GM10266 (cell line): Measurements from ENCODE around the gene LMBRD2.

Experiments
- DNase-seq: peaks from one replicate; pipeline ENCODE4 v3.0.0; 2012; ENCODE audit errors: extremely low spot score
- TF ChIP-seq, protein P1 (sequence below): IDR thresholded peaks from 2 replicates; pipeline ENCODE4 v1.5.1; 2012; ENCODE audit warnings: mild to moderate bottlenecking, low read depth; ENCODE audit not compliant: control insufficient read depth, insufficient read depth; ENCODE audit errors: missing control alignments

LMBRD2 gene

DNA sequence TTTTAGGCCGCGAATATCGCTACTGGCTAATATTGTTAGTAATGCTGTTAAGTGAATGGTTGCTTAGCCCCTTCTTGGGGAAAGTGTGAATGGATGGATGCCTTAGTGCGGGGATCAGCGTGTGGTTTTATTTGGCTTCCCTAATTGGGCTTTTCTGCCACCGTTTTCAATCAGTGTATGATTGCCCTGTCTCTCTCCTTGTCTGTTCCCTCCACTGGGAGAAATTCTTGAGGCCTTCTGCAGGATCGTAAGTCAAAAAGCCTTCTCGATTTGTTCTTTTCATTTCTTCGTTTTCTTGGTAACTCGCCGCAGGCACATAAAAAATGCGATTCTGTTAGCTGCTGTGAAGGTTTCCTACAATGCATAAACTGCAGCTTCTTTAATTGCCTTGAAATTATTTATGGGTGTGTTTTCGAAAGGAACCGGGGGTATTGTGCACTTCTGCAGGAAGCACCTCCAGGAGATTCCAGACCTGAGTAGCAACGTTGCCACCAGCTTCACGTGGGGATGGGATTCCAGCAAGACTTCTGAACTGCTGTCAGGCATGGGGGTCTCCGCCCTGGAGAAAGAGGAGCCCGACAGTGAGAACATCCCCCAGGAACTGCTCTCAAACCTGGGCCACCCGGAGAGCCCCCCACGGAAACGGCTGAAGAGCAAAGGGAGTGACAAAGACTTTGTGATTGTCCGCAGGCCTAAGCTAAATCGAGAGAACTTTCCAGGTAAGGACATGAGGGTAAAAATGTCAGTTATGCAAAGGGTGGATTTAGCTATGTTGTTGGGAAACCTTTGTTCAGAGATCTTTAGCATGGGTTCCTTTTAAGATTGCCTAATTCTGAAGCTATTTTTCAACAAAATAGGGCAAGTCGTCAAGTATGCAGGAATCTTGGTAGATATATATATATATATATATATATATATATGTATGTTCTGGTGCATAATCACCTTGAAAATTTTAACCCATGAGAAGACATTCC is 924 bp upstream of the LMBRD2 start:
- TF ChIP-seq, protein P1, sequence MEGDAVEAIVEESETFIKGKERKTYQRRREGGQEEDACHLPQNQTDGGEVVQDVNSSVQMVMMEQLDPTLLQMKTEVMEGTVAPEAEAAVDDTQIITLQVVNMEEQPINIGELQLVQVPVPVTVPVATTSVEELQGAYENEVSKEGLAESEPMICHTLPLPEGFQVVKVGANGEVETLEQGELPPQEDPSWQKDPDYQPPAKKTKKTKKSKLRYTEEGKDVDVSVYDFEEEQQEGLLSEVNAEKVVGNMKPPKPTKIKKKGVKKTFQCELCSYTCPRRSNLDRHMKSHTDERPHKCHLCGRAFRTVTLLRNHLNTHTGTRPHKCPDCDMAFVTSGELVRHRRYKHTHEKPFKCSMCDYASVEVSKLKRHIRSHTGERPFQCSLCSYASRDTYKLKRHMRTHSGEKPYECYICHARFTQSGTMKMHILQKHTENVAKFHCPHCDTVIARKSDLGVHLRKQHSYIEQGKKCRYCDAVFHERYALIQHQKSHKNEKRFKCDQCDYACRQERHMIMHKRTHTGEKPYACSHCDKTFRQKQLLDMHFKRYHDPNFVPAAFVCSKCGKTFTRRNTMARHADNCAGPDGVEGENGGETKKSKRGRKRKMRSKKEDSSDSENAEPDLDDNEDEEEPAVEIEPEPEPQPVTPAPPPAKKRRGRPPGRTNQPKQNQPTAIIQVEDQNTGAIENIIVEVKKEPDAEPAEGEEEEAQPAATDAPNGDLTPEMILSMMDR: no peak
- DNase-seq: no peak

DNA sequence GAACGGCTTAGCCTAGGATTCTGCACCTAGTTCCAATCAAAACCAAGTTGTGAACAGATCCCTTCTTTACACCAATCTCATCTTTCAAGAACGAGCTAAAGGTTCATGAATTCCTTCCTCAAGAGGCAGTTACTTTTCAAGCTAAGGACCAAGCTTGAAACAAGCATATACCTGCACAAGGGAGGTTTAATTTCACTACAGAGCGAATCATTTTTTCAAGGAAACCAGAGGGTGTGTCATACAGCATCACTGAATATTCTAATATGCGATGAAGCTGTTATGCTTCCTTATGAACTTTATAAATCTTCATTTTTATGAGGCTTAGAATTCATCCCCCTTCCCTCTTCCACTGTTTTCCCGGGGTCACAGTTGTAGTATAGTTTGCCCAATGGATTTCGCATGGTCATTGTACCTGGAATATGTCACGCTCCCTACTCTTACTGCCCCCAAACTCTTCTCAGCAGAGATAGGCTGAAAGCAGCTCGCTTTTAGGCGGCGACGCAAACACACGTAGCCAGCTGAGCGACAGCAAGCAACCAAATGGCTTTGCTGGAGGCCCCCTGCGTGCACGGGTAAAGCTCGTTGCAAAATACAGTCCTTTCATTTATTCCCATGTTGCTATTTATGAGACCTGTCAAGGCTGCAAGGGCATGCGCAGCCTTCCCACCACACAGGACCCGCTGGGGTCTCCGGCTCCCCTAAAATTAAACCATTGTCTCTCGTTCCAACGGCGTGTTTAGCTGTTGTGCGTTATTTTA is 832 bp downstream of the LMBRD2 start:
- TF ChIP-seq, protein P1: no peak
- DNase-seq: peak; percentile 42

DNA sequence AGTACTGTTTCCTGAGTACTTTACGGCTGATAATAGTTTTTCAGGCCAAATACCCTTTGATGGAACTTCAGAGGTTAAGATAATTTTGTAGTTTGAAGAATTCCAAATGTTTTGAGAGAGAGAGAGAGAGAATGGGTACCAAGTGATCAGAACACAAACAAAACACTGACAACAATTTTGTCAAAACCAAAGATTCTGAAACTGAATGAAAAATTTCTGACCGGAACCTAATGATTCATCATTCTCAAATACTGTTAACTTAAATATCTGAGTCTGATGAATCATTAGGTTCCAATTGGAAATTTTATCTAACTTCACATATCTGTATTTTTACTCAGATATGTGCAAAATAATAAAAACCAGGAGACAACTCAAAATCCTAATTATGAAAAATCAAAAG is 4.0 kb downstream of the LMBRD2 start:
- TF ChIP-seq, protein P1: no peak
- DNase-seq: no peak

DNA sequence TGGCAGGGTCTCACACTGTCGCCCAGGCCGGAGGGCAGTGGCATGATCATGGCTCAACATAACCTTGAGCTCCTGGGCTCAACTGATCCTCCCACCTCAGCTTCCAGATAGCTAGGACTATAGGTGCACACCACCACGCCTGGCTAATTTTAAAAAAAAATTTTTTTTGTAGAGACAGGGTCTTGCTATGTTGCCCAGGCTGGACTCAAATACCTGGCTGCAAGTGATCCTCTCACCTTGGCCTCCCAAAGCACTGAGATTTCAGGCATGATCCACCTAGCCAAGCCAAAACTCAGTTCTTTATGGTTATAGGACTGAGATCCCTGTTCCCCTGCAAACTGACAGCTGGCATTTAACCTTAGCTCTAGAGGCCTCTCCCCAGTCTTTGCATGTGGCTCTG is 5.3 kb downstream of the LMBRD2 start:
- no peak for DNase-seq
- TF ChIP-seq, protein P1: no peak

DNA sequence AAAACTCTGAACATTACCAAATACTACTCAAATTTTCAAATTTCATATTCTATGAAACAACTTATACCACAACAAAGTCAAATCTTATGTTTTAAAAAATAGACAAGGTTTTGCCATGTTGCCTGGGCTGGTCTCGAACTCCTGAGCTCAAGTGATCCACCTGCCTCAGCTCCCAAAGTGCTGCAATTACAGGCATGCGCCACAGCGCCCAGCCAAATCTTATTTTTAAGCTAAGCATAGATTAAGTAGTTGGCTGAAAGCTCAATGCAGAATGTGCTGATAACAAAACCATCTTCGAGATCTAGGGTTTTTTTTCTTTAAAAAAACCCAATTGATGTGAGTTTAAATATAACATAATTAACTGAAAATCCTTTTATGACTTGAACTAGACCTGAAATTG is 6.4 kb downstream of the LMBRD2 start:
- no peak for DNase-seq
- TF ChIP-seq, protein P1: no peak

DNA sequence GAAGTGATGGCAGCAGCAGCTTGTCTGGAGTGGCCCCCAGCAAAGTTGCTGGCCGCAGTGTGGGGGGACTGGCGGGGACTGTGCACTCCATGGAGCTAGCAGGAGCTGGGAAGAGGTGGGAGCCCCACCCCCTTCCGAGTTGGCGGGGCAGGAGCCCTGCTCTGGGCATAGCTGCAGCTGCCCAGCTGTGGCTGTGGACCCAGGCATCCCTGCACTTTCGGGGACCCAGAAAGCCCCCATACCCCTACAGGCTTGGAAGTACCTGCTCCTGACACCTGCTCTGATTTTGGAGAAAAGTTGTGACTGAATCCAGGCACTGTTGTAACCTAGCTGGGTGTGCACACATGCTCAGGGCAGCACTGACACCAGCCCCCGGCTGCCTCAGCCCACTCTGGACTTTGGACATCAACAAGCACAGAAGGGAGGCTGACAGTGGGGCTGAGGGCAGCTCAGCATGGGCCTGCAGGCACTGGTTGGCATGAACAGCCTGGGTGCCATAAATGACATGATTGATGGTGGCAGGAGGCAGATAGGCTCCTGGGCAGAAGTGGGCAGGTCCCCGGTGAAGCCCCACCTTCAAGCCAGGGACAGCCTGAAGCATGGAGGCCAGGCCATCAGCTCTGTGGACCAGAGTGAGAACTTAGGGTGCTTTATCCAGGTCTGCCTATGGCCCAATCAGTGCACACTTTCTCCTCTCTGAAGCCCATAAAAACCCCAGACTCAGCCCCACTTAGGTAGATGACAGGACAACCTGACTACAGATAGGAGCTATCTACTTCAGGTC is 12.6 kb downstream of the LMBRD2 start:
- TF ChIP-seq, protein P1: no peak
- DNase-seq: no peak
